ENCODE results near the gene TIRAP.

The TIRAP gene

GRCh38 chr11:126268708-126269579 is 13.9 kb upstream of the TIRAP start, which contains the start of the genes FOXRED1 and SRPRA:
FOXRED1 (plus strand) TSS chr11:126269154; CDS start chr11:126269207, 53 bp downstream.
SRPRA (minus strand) TSS chr11:126268895; CDS start chr11:126268804, 91 bp downstream.
- peak; percentile 100 for DNase-seq (ENCODE audit: low spot score)
- peak within 1 kb of the TSS; percentile 81 for H3K27ac ChIP-seq
- POLR2A ChIA-PET (ENCODE audit: low non-redundant PET): interaction anchor here (1.0 kb wide), 1 partner anchor 212 kb away, joined by 3 read pairs; no protein-coding TSS in a partner anchor
- TF ChIP-seq, protein P1, sequence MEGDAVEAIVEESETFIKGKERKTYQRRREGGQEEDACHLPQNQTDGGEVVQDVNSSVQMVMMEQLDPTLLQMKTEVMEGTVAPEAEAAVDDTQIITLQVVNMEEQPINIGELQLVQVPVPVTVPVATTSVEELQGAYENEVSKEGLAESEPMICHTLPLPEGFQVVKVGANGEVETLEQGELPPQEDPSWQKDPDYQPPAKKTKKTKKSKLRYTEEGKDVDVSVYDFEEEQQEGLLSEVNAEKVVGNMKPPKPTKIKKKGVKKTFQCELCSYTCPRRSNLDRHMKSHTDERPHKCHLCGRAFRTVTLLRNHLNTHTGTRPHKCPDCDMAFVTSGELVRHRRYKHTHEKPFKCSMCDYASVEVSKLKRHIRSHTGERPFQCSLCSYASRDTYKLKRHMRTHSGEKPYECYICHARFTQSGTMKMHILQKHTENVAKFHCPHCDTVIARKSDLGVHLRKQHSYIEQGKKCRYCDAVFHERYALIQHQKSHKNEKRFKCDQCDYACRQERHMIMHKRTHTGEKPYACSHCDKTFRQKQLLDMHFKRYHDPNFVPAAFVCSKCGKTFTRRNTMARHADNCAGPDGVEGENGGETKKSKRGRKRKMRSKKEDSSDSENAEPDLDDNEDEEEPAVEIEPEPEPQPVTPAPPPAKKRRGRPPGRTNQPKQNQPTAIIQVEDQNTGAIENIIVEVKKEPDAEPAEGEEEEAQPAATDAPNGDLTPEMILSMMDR (conservative IDR thresholded peaks at IDR 0.05; ENCODE audit: low read depth): no peak
- CTCF ChIA-PET: interaction anchor here (0.6 kb wide), 1 partner anchor 55 kb away, joined by 5 read pairs; no protein-coding TSS in a partner anchor

DNA sequence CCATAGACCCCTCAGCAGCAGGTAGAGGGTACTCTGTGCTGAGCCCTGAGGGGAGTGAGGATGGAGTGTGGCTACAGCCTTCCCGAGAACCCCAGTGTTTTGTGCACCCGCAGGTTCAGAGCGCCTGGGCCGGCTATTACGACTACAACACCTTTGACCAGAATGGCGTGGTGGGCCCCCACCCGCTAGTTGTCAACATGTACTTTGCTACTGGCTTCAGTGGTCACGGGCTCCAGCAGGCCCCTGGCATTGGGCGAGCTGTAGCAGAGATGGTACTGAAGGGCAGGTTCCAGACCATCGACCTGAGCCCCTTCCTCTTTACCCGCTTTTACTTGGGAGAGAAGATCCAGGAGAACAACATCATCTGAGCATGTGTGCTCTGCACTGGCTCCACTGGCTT is 5.6 kb upstream of the TIRAP start:
- ChIA-PET CTCF (no interaction called here), POLR2A (ENCODE audit: low non-redundant PET) (no interaction called here)
- TF ChIP-seq, protein P1 (conservative IDR thresholded peaks at IDR 0.05; ENCODE audit: low read depth): no peak
- DNase-seq (ENCODE audit: low spot score): no peak
- peak overlapping the region; percentile 53 for H3K27ac ChIP-seq

- ChIA-PET POLR2A (ENCODE audit: low non-redundant PET) (no interaction called here), CTCF (no interaction called here)
- peak overlapping the region; percentile 53 for H3K27ac ChIP-seq
- no peak for DNase-seq (ENCODE audit: low spot score)
- TF ChIP-seq, protein P1 (conservative IDR thresholded peaks at IDR 0.05; ENCODE audit: low read depth): no peak
Observed at GRCh38 chr11:126277780-126278179, 5.1 kb upstream of the TIRAP start.

- POLR2A ChIA-PET (ENCODE audit: low non-redundant PET): interaction anchor here (0.6 kb wide), 1 partner anchor 9 kb away, joined by 5 read pairs; no protein-coding TSS in a partner anchor
Observed at GRCh38 chr11:126279191-126279590, 3.7 kb upstream of the TIRAP start.

DNA sequence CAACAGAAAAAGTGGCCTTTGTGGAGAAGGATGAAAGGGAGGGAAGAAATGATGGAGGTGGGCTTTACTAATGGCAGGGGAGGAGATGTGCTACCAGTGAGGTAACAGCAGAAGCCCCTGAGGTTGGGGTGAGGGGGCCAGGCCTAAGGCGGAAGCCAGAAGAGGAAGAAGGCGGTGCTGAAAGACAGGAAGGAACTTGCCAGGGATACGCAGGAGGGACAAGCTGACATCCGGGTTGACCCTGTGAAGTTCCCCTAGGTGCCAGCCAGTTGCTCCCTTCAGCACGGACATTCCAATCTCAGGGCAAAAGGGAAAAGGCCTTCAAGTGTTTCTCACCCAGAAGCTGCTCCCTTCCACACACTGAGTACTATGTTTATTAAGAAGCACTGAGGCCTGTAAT is 2.3 kb upstream of the TIRAP start:
- TF ChIP-seq, protein P1 (conservative IDR thresholded peaks at IDR 0.05; ENCODE audit: low read depth): no peak
- no peak overlapping the region; the same call in 1 of the 2 replicates for H3K27ac ChIP-seq
- POLR2A ChIA-PET (ENCODE audit: low non-redundant PET): no interaction called here
- DNase-seq (ENCODE audit: low spot score): no peak
- CTCF ChIA-PET: no interaction called here

More at GRCh38 chr11:126279191-126279590, 3.7 kb upstream of the TIRAP start:
- CTCF ChIA-PET: no interaction called here
- TF ChIP-seq, protein P1 (conservative IDR thresholded peaks at IDR 0.05; ENCODE audit: low read depth): no peak
- no peak overlapping the region for H3K27ac ChIP-seq
- no peak for DNase-seq (ENCODE audit: low spot score)

- no peak for DNase-seq (ENCODE audit: low spot score)
- TF ChIP-seq, protein P1 (conservative IDR thresholded peaks at IDR 0.05; ENCODE audit: low read depth): no peak
- CTCF ChIA-PET: interaction anchor here (0.6 kb wide), 1 partner anchor 1282 kb away, joined by 3 read pairs; no protein-coding TSS in a partner anchor
- POLR2A ChIA-PET (ENCODE audit: low non-redundant PET): no interaction called here
- no peak overlapping the region; the same call in 1 of the 2 replicates for H3K27ac ChIP-seq
Observed at GRCh38 chr11:126281245-126281644, 1.6 kb upstream of the TIRAP start.
